ENCODE data around the gene CNOT3. TPM values are rescaled to one million over a fixed set of nuclear protein-coding genes. Genes with fewer than 3 reads are reported as not detected.
A peak's percentile ranks its signal among the peaks of the same experiment; 100 is the strongest.

CNOT3 gene
- total and polyA plus RNA-seq, 2 of the 13 experiments (the other 11 are each of a cell fraction or from before 2014, with no cell fraction given) = 4.3 to 5.8 TPM

DNA sequence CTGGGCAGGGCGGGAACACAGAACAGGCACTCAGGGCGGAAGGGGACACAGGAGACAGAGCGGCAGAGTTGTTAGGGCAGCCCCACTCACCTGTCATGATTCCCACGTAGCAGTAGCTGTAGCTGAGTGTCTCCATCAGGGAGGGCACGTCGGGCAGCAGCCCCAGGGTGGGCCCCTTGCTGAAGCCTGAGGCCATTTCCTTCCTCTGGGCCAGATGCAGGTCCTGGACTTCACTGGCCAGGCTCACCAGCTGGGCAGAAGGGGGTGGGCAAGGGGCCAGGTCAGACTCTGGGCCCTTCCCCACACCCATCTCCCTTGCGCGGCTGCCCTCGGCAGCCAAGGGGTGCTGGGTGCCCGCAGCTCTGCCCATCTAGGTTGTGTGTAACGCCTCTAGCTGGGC lies 45.9 kb downstream of the CNOT3 start:
- Histone ChIP-seq H3K79me2 (ENCODE audit: insufficient read depth, low read length) (peaks cover 5% of the 10 kb centered on the region), H3K27ac (ENCODE audit: extremely low read length, insufficient read depth, low read length) (no peak overlapping the region), H3K4me3 (replicated peaks in 1 of 3; ENCODE audit: insufficient read depth in 1 of 3, low read depth in 2 of 3, low read length in 3 of 3) (no peak overlapping the region), H3K4me1 (ENCODE audit: insufficient read depth, low read length) (peaks cover 20% of the 10 kb centered on the region), H2AFZ (ENCODE audit: low read length) (no peak overlapping the region), H4K20me1 (ENCODE audit: insufficient read depth, low read length) (peaks cover 5% of the 10 kb centered on the region; the same call in 1 of the 2 replicates), H3K4me2 (ENCODE audit: low read depth, low read length) (no peak overlapping the region), H3K27me3 (ENCODE audit: control insufficient read depth in 1 of 2, insufficient read depth in 2 of 2, low read length in 2 of 2) (no peaks in the 10 kb centered on the region), H3K36me3 (replicated peaks in 1 of 2; ENCODE audit: control insufficient read depth in 1 of 2, insufficient read depth in 2 of 2, low read length in 2 of 2) (peaks cover 1 to 15% of the 10 kb centered on the region in 2 experiments; a peak in 1 of 5 replicates), H3K9me3 (ENCODE audit: low read length) (no peaks in the 10 kb centered on the region), H3K9ac (ENCODE audit: insufficient read depth, low read depth, low read length) (no peak overlapping the region)
- ATAC-seq = no peak
- DNase-seq (ENCODE audit: low spot score) = no peak
- no peak for FAIRE-seq
- intact Hi-C loops (cut with micrococcal nuclease; ENCODE audit: unreplicated experiment) (no loop called here), in situ Hi-C loops (cut with HindIII; ENCODE audit: extremely low pct_ligation_motif_present, low pct_unique_long_range_greater_than_20kb) (no loop called here)
- 99% methylated on average over 8 of the region's 11 CpGs for WGBS (ENCODE audit: low lambda C conversion rate)
- BruUV-seq (replicated peaks) = no TSS peak
- TF ChIP-seq HDAC6 (IDR thresholded peaks at IDR 0.05; ENCODE audit: low read depth, low read length) = no peak
- TF ChIP-seq AGO2 (optimal IDR thresholded peaks at IDR 0.05; ENCODE audit: low read depth, low read length) = peak; percentile 40
- 0 out of 2 replicates have a peak, but pooled peaks have one; percentile 21 for TF ChIP-seq RBFOX2 (IDR thresholded peaks at IDR 0.05; ENCODE audit: low read depth, low read length)
- TF ChIP-seq ZNF251 (CRISPR knock-in tag; IDR thresholded peaks at IDR 0.05) = no peak
- no peak for TF ChIP-seq IKZF4 (CRISPR knock-in tag; IDR thresholded peaks at IDR 0.05; ENCODE audit: borderline replicate concordance, low read depth, not compliant biosample characterization)
- peak; percentile 14 for TF ChIP-seq RBM22 (optimal IDR thresholded peaks at IDR 0.05; ENCODE audit: low read length)
- ChIA-PET CTCF (ENCODE audit: low intra/inter-chr PET ratio, low total read pairs) (no interaction called here), POLR2A (no interaction called here)

DNA sequence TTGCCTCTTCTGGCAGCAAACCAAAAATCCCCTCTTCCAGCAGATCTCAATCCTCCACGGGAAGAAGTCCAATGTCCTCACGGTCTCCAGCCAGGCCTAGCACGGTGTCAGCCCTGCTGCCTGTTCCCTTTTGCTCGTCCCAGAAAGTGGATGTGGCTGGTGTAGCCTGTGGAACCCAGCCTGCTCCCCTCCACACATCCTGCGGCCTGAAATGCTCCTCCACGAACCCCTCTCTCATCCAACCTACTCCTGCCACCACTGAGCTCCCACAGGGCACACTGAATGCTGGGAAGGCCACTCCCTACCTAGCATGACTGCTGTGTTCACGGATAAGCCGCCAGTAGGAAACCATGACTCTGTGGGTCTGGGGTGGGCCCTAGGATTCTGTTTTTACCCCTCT lies 48.8 kb downstream of the CNOT3 start:
- ATAC-seq (no peak), FAIRE-seq (no peak)
- no TSS peak for BruUV-seq (replicated peaks)
- no peak for TF ChIP-seq GABPA (IDR thresholded peaks at IDR 0.05; ENCODE audit: low read depth, low read length)
- no peak for TF ChIP-seq GABPA (CRISPR knock-in tag; IDR thresholded peaks at IDR 0.05; ENCODE audit: low read depth)
- no peak for TF ChIP-seq ZBTB21 (CRISPR knock-in tag; IDR thresholded peaks at IDR 0.05)
- no peak for TF ChIP-seq NCOA1 (CRISPR knock-in tag; IDR thresholded peaks at IDR 0.05)
- no peak for TF ChIP-seq ATAD3A (CRISPR knock-in tag; IDR thresholded peaks at IDR 0.05)
- TF ChIP-seq TEAD2 (CRISPR knock-in tag; IDR thresholded peaks at IDR 0.05) = no peak
- no peak for TF ChIP-seq DPF2 (CRISPR knock-in tag; IDR thresholded peaks at IDR 0.05; ENCODE audit: borderline replicate concordance, low read depth)
- no peak for TF ChIP-seq CCDC6 (CRISPR knock-in tag; IDR thresholded peaks at IDR 0.05)
- TF ChIP-seq LCORL (IDR thresholded peaks at IDR 0.05) = no peak
- TF ChIP-seq LCORL (CRISPR knock-in tag; IDR thresholded peaks at IDR 0.05) = no peak
- no peak for TF ChIP-seq ZNF788 (CRISPR knock-in tag; IDR thresholded peaks at IDR 0.05; ENCODE audit: borderline replicate concordance)
- TF ChIP-seq ZIK1 (CRISPR knock-in tag; IDR thresholded peaks at IDR 0.05; ENCODE audit: borderline replicate concordance, low read depth) = no peak

More for the DNA sequence above, 48.8 kb downstream of the CNOT3 start:
- Histone ChIP-seq H3K36me3 (replicated peaks in 1 of 2; ENCODE audit: control insufficient read depth in 1 of 2, insufficient read depth in 2 of 2, low read length in 2 of 2) (0 out of 5 replicates have a peak, but pooled peaks cover 1 to 12% of the 10 kb centered on the region in 2 experiments), H3K4me3 (replicated peaks in 1 of 3; ENCODE audit: insufficient read depth in 1 of 3, low read depth in 2 of 3, low read length in 3 of 3) (no peak overlapping the region), H3K79me2 (ENCODE audit: insufficient read depth, low read length) (peaks cover 8% of the 10 kb centered on the region), H3K4me2 (ENCODE audit: low read depth, low read length) (no peak overlapping the region), H3K27ac (ENCODE audit: extremely low read length, insufficient read depth, low read length) (no peak overlapping the region), H3K9me3 (ENCODE audit: low read length) (no peaks in the 10 kb centered on the region), H3K27me3 (ENCODE audit: control insufficient read depth in 1 of 2, insufficient read depth in 2 of 2, low read length in 2 of 2) (no peaks in the 10 kb centered on the region), H4K20me1 (ENCODE audit: insufficient read depth, low read length) (no peaks in the 10 kb centered on the region), H2AFZ (ENCODE audit: low read length) (no peak overlapping the region), H3K4me1 (ENCODE audit: insufficient read depth, low read length) (peaks cover 23% of the 10 kb centered on the region), H3K9ac (ENCODE audit: insufficient read depth, low read depth, low read length) (no peak overlapping the region)
- POLR2A ChIA-PET = interaction anchor here (1.5 to 1.6 kb wide), 2 partner anchors 14 to 27 kb away, joined by 5 to 6 read pairs; partner anchors contain the start of genes LENG1 and RPS9
- intact Hi-C loops (cut with micrococcal nuclease; ENCODE audit: unreplicated experiment) (loop anchor here (1.0 kb wide), 1 partner anchor 26 kb away; no protein-coding TSS in a partner anchor), in situ Hi-C loops (cut with HindIII; ENCODE audit: extremely low pct_ligation_motif_present, low pct_unique_long_range_greater_than_20kb) (no loop called here)
- CTCF ChIA-PET (ENCODE audit: low intra/inter-chr PET ratio, low total read pairs) = no interaction called here
- 87% methylated on average over 8 of the region's 8 CpGs for WGBS (ENCODE audit: low lambda C conversion rate)
- no peak for DNase-seq (ENCODE audit: low spot score)

Data from HepG2 (cell line).